Fibroblast of lung (primary cell): Measurements from ENCODE around the gene PEPD. TPM values are rescaled to one million over a fixed set of nuclear protein-coding genes. Genes with fewer than 3 reads are reported as not detected.

Source experiments
- DNase-seq, 2 donors: peaks; one replicate each; pipeline versions ENCODE4 v3.0.0 to v3.0.0-alpha.2; 2010; ENCODE audit warnings: low read depth in 2 of 2
- H2AFZ ChIP-seq: 2 replicates; pipeline ENCODE4 v1.5.1; 2012; ENCODE audit warnings: low read length, control low read depth, inconsistent platforms
- H3K27ac ChIP-seq: 2 replicates; pipeline ENCODE4 v1.5.1; 2011; ENCODE audit warnings: low read length, control low read depth; ENCODE audit not compliant: insufficient read depth
- H3K27me3 ChIP-seq: 2 replicates; pipeline ENCODE4 v1.5.1; 2011; ENCODE audit warnings: mild to moderate bottlenecking, low read length; ENCODE audit not compliant: control insufficient read depth, insufficient read depth
- H3K36me3 ChIP-seq: 2 replicates; pipeline ENCODE4 v1.5.1; 2011; ENCODE audit warnings: low read length; ENCODE audit not compliant: control insufficient read depth, insufficient read depth
- H3K4me1 ChIP-seq: 2 replicates; pipeline ENCODE4 v1.5.1; 2011; ENCODE audit warnings: low read length; ENCODE audit not compliant: control insufficient read depth, insufficient read depth; ENCODE audit errors: extremely low read depth
- H3K4me2 ChIP-seq: 2 replicates; pipeline ENCODE4 v1.5.1; 2011; ENCODE audit warnings: low read length, control low read depth; ENCODE audit not compliant: insufficient read depth; ENCODE audit errors: extremely low read depth
- H3K4me3 ChIP-seq, 4 experiments: fragments of 200-600 bp in 1 of 4; sonication (generic) in 1 of 4; replicated peaks in 1 of 4; 2 replicates each; pipeline ENCODE4 v1.5.1; 2011 to 2016; ENCODE audit warnings: low read length in 4 of 4, low read depth in 3 of 4, mild to moderate bottlenecking in 3 of 4, control low read depth in 2 of 4, inconsistent platforms in 1 of 4, mixed read lengths in 1 of 4; ENCODE audit not compliant: insufficient read depth in 1 of 4; ENCODE audit errors: control extremely low read depth in 1 of 4
- H3K79me2 ChIP-seq: 2 replicates; pipeline ENCODE4 v1.5.1; 2012; ENCODE audit warnings: mild to moderate bottlenecking, low read length, inconsistent platforms; ENCODE audit not compliant: control insufficient read depth, insufficient read depth
- H3K9ac ChIP-seq: 2 replicates; pipeline ENCODE4 v1.5.1; 2011; ENCODE audit warnings: mild to moderate bottlenecking, low read length, control low read depth; ENCODE audit not compliant: insufficient read depth
- H3K9me3 ChIP-seq: 2 replicates; pipeline ENCODE4 v1.5.1; 2012; ENCODE audit warnings: low read depth, low read length; ENCODE audit not compliant: control insufficient read depth, insufficient read depth
- H4K20me1 ChIP-seq: 2 replicates; pipeline ENCODE4 v1.5.1; 2011; ENCODE audit warnings: low read length; ENCODE audit not compliant: control insufficient read depth, insufficient read depth; ENCODE audit errors: extremely low read depth
- CTCF ChIP-seq, 2 donors: IDR thresholded peaks in 1 of 2; conservative IDR thresholded peaks in 1 of 2; 1 replicate in 1 of 2; 2 replicates in 1 of 2; pipeline ENCODE4 v1.5.1; 2011 to 2012; ENCODE audit warnings: low read length in 2 of 2, control low read depth in 1 of 2, inconsistent platforms in 1 of 2, low read depth in 1 of 2, mild to moderate bottlenecking in 1 of 2
- EZH2 ChIP-seq: IDR thresholded peaks from 2 replicates; pipeline ENCODE4 v1.5.1; 2012; ENCODE audit warnings: low read length, control low read depth, mild to moderate bottlenecking; ENCODE audit errors: missing control alignments
- polyA plus RNA-seq, 2 donors: library from polyadenylated mRNA; depleted of rRNA in 1 of 2; stranded (reverse) in 1 of 2; unstranded in 1 of 2; fragments of >200 nt; gene quantifications; 2 replicates each; pipeline ENCODE4 v1.2.1, GENCODE V29; 2011 to 2012; ENCODE audit warnings: missing spikeins in 1 of 2
- total RNA-seq: library from RNA; depleted of rRNA; stranded (reverse); fragments of >200 nt; gene quantifications from 2 replicates; pipeline ENCODE4 v1.2.1, GENCODE V29; 2014

PEPD gene
- total and polyA plus RNA-seq, 2 donors (not counting 1 experiment from before 2014, with no cell fraction given): 59.8 to 81.9 TPM

GRCh38 chr19:33552191-33552927 lies 30.8 kb upstream of the PEPD start:
- Histone ChIP-seq H3K27me3 (no peaks in the 10 kb centered on the region), H4K20me1 (no peaks in the 10 kb centered on the region), H3K27ac (no peak overlapping the region), H2AFZ (no peak overlapping the region), H3K9ac (no peak overlapping the region), H3K9me3 (no peaks in the 10 kb centered on the region), H3K4me3 (no peak overlapping the region), H3K4me1 (no peaks in the 10 kb centered on the region), H3K79me2 (no peaks in the 10 kb centered on the region), H3K36me3 (no peaks in the 10 kb centered on the region), H3K4me2 (no peak overlapping the region)
- TF ChIP-seq CTCF (conservative IDR thresholded peaks at IDR 0.05 in 1 of 2, IDR thresholded peaks at IDR 0.05 in 1 of 2; ENCODE audit: low read depth in 1 of 2, low read length in 2 of 2): no peak
- no peak for TF ChIP-seq EZH2
- no peak for DNase-seq

- H3K4me2 ChIP-seq: no peak overlapping the region
- H4K20me1 ChIP-seq: no peaks in the 10 kb centered on the region
- no peaks in the 10 kb centered on the region for H3K27me3 ChIP-seq
- TF ChIP-seq CTCF (conservative IDR thresholded peaks at IDR 0.05 in 1 of 2, IDR thresholded peaks at IDR 0.05 in 1 of 2; ENCODE audit: low read depth in 1 of 2, low read length in 2 of 2): no peak
- no peak for TF ChIP-seq EZH2
- no peak overlapping the region for H3K27ac ChIP-seq
- H3K4me3 ChIP-seq: no peak overlapping the region
- H2AFZ ChIP-seq: no peak overlapping the region
- H3K4me1 ChIP-seq: no peaks in the 10 kb centered on the region
- no peaks in the 10 kb centered on the region for H3K36me3 ChIP-seq
- DNase-seq: no peak
- H3K79me2 ChIP-seq: no peaks in the 10 kb centered on the region
- no peak overlapping the region for H3K9ac ChIP-seq
- no peaks in the 10 kb centered on the region for H3K9me3 ChIP-seq
These were observed 30.1 kb upstream of the PEPD start for GRCh38 chr19:33551676-33552075.

- no peaks in the 10 kb centered on the region for H3K9me3 ChIP-seq
- no peak overlapping the region for H3K4me2 ChIP-seq
- no peaks in the 10 kb centered on the region for H4K20me1 ChIP-seq
- H3K79me2 ChIP-seq: no peaks in the 10 kb centered on the region
- DNase-seq: no peak
- H3K4me3 ChIP-seq: no peak overlapping the region
- no peak overlapping the region for H3K27ac ChIP-seq
- no peaks in the 10 kb centered on the region for H3K27me3 ChIP-seq
- H3K4me1 ChIP-seq: no peaks in the 10 kb centered on the region
- no peak for TF ChIP-seq CTCF (conservative IDR thresholded peaks at IDR 0.05 in 1 of 2, IDR thresholded peaks at IDR 0.05 in 1 of 2; ENCODE audit: low read depth in 1 of 2, low read length in 2 of 2)
- no peak for TF ChIP-seq EZH2
- H3K36me3 ChIP-seq: no peaks in the 10 kb centered on the region
- no peak overlapping the region for H2AFZ ChIP-seq
- H3K9ac ChIP-seq: no peak overlapping the region
These were observed 29.2 kb upstream of the PEPD start for GRCh38 chr19:33550768-33551167.
